Measurements from ENCODE around the gene FBXL20.
"Not testable (repeated sequence)": the region's sequence is repeated elsewhere in the genome, so short reads cannot be mapped to it uniquely, and the experiment has no call there.

GRCh38 chr17:39334008-39334744 is 67.2 kb downstream of the FBXL20 start:
- not testable (repeated sequence) for TF ChIP-seq CTCF, POLR2A (IDR thresholded peaks at IDR 0.05)

Data from prostate gland (tissue), 2 donors.